GM18858 (cell line): ENCODE results near the gene OR13C2.

ENCODE experiments used
- ATAC-seq: cut with Tn5 transposase; IDR thresholded peaks from one replicate; pipeline ENCODE4 v1.9.1; 2021; ENCODE audit not compliant: unreplicated experiment

The OR13C2 gene

DNA sequence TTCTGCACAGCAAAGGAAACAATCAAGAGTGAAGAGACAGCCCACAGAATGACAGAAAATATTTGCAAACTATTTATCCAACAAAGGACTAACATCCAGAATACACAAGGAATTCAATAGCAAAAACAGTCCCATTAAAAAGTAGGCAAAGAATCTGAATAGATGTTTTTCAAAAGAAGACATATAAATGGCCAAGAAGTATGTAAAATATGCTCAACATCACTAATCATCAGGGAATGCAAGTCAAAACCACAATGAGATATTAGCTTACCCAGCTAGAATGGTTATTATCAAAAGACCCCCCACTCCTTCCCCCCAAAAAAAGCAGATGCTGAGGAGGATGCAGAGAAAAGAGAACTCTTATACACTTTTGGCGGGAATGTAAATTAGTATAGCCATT, 49.9 kb downstream of the OR13C2 start:
- no peak for ATAC-seq
